ENCODE data around the gene SCARF1.

DNA sequence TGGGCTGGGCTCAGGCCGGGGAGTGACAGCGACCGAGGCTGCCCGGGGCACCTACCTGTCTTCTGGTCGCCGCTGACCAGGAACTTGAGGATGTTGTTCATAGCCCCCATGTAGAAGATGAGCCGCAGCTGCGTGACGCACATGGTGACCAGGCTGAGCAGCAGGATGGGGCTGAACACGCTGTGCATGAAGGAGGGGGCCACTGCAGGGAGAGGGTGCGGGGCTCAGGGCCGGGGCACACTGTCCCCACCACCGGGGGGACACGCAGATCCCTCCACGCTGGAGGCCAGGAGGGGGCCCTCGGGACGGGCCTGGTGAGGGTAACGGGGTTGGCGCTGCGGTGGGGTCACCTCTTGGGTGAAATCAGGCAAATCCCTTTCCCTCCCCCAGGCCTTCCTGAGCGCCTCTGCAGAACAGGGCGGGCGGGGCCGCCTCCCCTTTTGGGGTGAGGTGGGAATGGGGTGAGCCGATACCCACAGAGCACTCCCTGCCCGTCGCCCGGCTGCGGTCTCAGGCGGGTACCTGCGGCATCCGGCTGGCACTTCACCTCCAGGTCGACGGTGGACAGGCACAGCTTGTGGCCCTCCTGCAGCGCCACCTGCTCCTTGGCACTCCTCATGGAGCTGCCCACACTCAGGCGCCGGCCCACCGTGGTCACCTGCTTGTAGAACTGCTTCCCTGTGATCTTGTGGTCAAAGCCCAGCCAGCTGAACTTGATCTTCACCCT lies 54.6 kb downstream of the SCARF1 start:
- TF ChIP-seq, protein P1, sequence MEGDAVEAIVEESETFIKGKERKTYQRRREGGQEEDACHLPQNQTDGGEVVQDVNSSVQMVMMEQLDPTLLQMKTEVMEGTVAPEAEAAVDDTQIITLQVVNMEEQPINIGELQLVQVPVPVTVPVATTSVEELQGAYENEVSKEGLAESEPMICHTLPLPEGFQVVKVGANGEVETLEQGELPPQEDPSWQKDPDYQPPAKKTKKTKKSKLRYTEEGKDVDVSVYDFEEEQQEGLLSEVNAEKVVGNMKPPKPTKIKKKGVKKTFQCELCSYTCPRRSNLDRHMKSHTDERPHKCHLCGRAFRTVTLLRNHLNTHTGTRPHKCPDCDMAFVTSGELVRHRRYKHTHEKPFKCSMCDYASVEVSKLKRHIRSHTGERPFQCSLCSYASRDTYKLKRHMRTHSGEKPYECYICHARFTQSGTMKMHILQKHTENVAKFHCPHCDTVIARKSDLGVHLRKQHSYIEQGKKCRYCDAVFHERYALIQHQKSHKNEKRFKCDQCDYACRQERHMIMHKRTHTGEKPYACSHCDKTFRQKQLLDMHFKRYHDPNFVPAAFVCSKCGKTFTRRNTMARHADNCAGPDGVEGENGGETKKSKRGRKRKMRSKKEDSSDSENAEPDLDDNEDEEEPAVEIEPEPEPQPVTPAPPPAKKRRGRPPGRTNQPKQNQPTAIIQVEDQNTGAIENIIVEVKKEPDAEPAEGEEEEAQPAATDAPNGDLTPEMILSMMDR (IDR thresholded peaks at IDR 0.05), result no peak
- no peak for TF ChIP-seq ZNF232 (CRISPR knock-in tag; IDR thresholded peaks at IDR 0.05)
- TF ChIP-seq IRF2 (CRISPR knock-in tag; IDR thresholded peaks at IDR 0.05; ENCODE audit: borderline replicate concordance, low read depth), result no peak
- TF ChIP-seq, protein P2, sequence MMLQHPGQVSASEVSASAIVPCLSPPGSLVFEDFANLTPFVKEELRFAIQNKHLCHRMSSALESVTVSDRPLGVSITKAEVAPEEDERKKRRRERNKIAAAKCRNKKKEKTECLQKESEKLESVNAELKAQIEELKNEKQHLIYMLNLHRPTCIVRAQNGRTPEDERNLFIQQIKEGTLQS (CRISPR knock-in tag; conservative IDR thresholded peaks at IDR 0.05), result no peak
